ENCODE data around the gene TSHZ3. TPM values are rescaled to one million over a fixed set of nuclear protein-coding genes. Genes with fewer than 3 reads are reported as not detected.

The TSHZ3 gene
- total and polyA plus RNA-seq, 2 of the 13 experiments (the other 11 are each of a cell fraction or from before 2014, with no cell fraction given), result not detected

DNA sequence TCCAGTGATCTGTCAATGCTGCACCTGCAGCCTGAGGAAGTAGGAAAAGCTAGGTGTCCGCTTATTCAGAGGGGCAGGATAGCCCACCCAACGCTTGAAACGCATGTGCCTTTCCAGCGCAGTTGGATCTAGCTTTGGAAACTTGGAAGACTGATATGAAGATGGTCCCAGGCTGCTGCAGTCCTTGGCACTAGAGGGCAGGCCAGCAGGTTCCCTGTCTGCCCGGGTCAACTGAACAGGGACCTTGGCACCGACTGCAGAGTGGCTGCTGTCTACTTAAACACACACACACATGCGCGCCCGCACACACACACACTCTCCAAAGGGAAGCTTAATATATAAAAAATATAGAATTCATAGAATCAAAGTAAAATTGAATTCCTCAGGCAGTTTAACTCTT is 100.0 kb downstream of the TSHZ3 start:
- Histone ChIP-seq H4K20me1 (ENCODE audit: insufficient read depth, low read length) (no peaks in the 10 kb centered on the region), H3K79me2 (ENCODE audit: insufficient read depth, low read length) (no peaks in the 10 kb centered on the region), H3K9me3 (ENCODE audit: low read length) (peaks cover 34% of the 10 kb centered on the region; the same call in 1 of the 2 replicates), H3K27ac (ENCODE audit: extremely low read length, insufficient read depth, low read length) (no peak overlapping the region), H3K27me3 (ENCODE audit: control insufficient read depth in 1 of 2, insufficient read depth in 2 of 2, low read length in 2 of 2) (no peaks in the 10 kb centered on the region), H3K9ac (ENCODE audit: insufficient read depth, low read depth, low read length) (no peak overlapping the region), H3K4me2 (ENCODE audit: low read depth, low read length) (no peak overlapping the region), H3K4me3 (replicated peaks in 1 of 3; ENCODE audit: insufficient read depth in 1 of 3, low read depth in 2 of 3, low read length in 3 of 3) (no peak overlapping the region), H3K4me1 (ENCODE audit: insufficient read depth, low read length) (no peaks in the 10 kb centered on the region), H2AFZ (ENCODE audit: low read length) (no peak overlapping the region), H3K36me3 (replicated peaks in 1 of 2; ENCODE audit: control insufficient read depth in 1 of 2, insufficient read depth in 2 of 2, low read length in 2 of 2) (no peaks in the 10 kb centered on the region)
- peak; percentile 46 for ATAC-seq
- ChIA-PET CTCF (ENCODE audit: low intra/inter-chr PET ratio, low total read pairs) (no interaction called here), POLR2A (no interaction called here)
- TF ChIP-seq, protein P1, sequence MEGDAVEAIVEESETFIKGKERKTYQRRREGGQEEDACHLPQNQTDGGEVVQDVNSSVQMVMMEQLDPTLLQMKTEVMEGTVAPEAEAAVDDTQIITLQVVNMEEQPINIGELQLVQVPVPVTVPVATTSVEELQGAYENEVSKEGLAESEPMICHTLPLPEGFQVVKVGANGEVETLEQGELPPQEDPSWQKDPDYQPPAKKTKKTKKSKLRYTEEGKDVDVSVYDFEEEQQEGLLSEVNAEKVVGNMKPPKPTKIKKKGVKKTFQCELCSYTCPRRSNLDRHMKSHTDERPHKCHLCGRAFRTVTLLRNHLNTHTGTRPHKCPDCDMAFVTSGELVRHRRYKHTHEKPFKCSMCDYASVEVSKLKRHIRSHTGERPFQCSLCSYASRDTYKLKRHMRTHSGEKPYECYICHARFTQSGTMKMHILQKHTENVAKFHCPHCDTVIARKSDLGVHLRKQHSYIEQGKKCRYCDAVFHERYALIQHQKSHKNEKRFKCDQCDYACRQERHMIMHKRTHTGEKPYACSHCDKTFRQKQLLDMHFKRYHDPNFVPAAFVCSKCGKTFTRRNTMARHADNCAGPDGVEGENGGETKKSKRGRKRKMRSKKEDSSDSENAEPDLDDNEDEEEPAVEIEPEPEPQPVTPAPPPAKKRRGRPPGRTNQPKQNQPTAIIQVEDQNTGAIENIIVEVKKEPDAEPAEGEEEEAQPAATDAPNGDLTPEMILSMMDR (CRISPR knock-in tag; IDR thresholded peaks at IDR 0.05), result 0 out of 2 replicates have a peak, but pooled peaks have one; percentile 8
- TF ChIP-seq, protein P2, sequence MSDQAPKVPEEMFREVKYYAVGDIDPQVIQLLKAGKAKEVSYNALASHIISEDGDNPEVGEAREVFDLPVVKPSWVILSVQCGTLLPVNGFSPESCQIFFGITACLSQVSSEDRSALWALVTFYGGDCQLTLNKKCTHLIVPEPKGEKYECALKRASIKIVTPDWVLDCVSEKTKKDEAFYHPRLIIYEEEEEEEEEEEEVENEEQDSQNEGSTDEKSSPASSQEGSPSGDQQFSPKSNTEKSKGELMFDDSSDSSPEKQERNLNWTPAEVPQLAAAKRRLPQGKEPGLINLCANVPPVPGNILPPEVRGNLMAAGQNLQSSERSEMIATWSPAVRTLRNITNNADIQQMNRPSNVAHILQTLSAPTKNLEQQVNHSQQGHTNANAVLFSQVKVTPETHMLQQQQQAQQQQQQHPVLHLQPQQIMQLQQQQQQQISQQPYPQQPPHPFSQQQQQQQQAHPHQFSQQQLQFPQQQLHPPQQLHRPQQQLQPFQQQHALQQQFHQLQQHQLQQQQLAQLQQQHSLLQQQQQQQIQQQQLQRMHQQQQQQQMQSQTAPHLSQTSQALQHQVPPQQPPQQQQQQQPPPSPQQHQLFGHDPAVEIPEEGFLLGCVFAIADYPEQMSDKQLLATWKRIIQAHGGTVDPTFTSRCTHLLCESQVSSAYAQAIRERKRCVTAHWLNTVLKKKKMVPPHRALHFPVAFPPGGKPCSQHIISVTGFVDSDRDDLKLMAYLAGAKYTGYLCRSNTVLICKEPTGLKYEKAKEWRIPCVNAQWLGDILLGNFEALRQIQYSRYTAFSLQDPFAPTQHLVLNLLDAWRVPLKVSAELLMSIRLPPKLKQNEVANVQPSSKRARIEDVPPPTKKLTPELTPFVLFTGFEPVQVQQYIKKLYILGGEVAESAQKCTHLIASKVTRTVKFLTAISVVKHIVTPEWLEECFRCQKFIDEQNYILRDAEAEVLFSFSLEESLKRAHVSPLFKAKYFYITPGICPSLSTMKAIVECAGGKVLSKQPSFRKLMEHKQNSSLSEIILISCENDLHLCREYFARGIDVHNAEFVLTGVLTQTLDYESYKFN (CRISPR knock-in tag; conservative IDR thresholded peaks at IDR 0.05), result no peak
- no peak for TF ChIP-seq ZNF17 (CRISPR knock-in tag; IDR thresholded peaks at IDR 0.05)
- no peak for TF ChIP-seq SMAD1 (CRISPR knock-in tag; IDR thresholded peaks at IDR 0.05; ENCODE audit: borderline replicate concordance, low read depth)
- no peak for DNase-seq (ENCODE audit: low spot score)
- BruUV-seq (replicated peaks), result no TSS peak
- intact Hi-C loops (cut with micrococcal nuclease; ENCODE audit: unreplicated experiment), result no loop called here
- FAIRE-seq, result no peak
- in situ Hi-C loops (cut with HindIII; ENCODE audit: extremely low pct_ligation_motif_present, low pct_unique_long_range_greater_than_20kb), result no loop called here
- WGBS (ENCODE audit: low lambda C conversion rate), result 0% methylated on average over 5 of the region's 9 CpGs

Data from HepG2 (cell line).